HG03159 (cell line): ENCODE results near the gene MCUR1.
"Not testable (repeated sequence)": the region's sequence is repeated elsewhere in the genome, so short reads cannot be mapped to it uniquely, and the experiment has no call there.

Source experiments
- ATAC-seq: cut with Tn5 transposase; IDR thresholded peaks from one replicate; pipeline ENCODE4 v1.9.1; 2021; ENCODE audit warnings: mild to moderate bottlenecking, moderate library complexity; ENCODE audit not compliant: unreplicated experiment

The MCUR1 gene

GRCh38 chr6:13778028-13778427 is 36.3 kb downstream of the MCUR1 start:
- no peak for ATAC-seq

GRCh38 chr6:13776602-13777001 is 37.8 kb downstream of the MCUR1 start:
- ATAC-seq = no peak

- ATAC-seq = not testable (repeated sequence)
Measured at GRCh38 chr6:13775466-13775865, 38.9 kb downstream of the MCUR1 start.

- ATAC-seq = not testable (repeated sequence)
Measured at GRCh38 chr6:13772358-13773030, 41.9 kb downstream of the MCUR1 start.

- no peak for ATAC-seq
Measured at GRCh38 chr6:13769655-13770053, 44.7 kb downstream of the MCUR1 start.

GRCh38 chr6:13769034-13769654 is 45.2 kb downstream of the MCUR1 start:
- no peak for ATAC-seq

GRCh38 chr6:13767121-13767808 is 47.1 kb downstream of the MCUR1 start:
- no peak for ATAC-seq

- no peak for ATAC-seq
Measured at GRCh38 chr6:13766201-13766634, 48.1 kb downstream of the MCUR1 start.

- no peak for ATAC-seq
Measured at GRCh38 chr6:13765570-13765969, 48.8 kb downstream of the MCUR1 start.

- peak; percentile 61 for ATAC-seq
Measured at GRCh38 chr6:13764996-13765395, 49.4 kb downstream of the MCUR1 start.

- ATAC-seq = no peak
Measured at GRCh38 chr6:13763740-13764381, 50.5 kb downstream of the MCUR1 start.

- no peak for ATAC-seq
Measured at GRCh38 chr6:13762611-13763441, 51.5 kb downstream of the MCUR1 start.

GRCh38 chr6:13761361-13762036 is 52.9 kb downstream of the MCUR1 start:
- no peak for ATAC-seq

- ATAC-seq = no peak
Measured at GRCh38 chr6:13760307-13761304, 53.8 kb downstream of the MCUR1 start.

- ATAC-seq = no peak
Measured at GRCh38 chr6:13759025-13759424, 55.3 kb downstream of the MCUR1 start.

GRCh38 chr6:13754644-13755043 is 59.7 kb downstream of the MCUR1 start:
- no peak for ATAC-seq

- no peak for ATAC-seq
Measured at GRCh38 chr6:13743736-13744127, 70.6 kb downstream of the MCUR1 start.

- no peak for ATAC-seq
Measured at GRCh38 chr6:13742961-13743735, 71.2 kb downstream of the MCUR1 start.
